ENCODE results near the gene CCDC73.

DNA sequence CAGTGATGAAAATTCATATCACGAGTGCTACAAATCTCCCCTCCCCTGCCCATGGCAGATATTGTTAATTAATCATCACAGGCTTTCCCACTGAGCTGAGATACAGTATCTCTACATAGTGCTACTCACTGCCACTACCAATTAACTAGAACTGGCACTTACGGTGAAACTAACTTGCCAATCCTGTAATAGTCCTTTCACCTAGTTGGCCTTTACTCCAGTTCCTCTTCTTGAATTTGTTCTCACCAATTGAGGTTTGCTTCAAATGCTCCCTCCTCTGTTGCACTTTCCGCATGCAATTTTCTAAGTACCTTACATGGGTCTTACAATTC, 23.4 kb upstream of the CCDC73 start:
- TF ChIP-seq POLR2A (IDR thresholded peaks at IDR 0.05) = no peak
- TF ChIP-seq EP300 (IDR thresholded peaks at IDR 0.05) = no peak

Measured in upper lobe of left lung (tissue), 4 donors.